Stomach (tissue), 4 donors: ENCODE measurements around the gene ARHGAP26.

ENCODE experiments used
- EP300 ChIP-seq: sonication (generic); formaldehyde crosslinking; IDR thresholded peaks from one replicate; pipeline ENCODE4 v1.6.1; 2017; ENCODE audit warnings: antibody characterized with exemption
- POLR2A ChIP-seq, 4 donors: fragments of 450-650 bp; IDR thresholded peaks; one replicate each; pipeline ENCODE4 v1.6.1; 2016; ENCODE audit warnings: antibody characterized with exemption in 4 of 4, control low read depth in 2 of 4, mild to moderate bottlenecking in 1 of 4, moderate library complexity in 1 of 4
- POLR2AphosphoS5 ChIP-seq, 3 donors: sonication (generic); formaldehyde crosslinking; IDR thresholded peaks; one replicate each; pipeline ENCODE4 v1.6.1; 2016; ENCODE audit warnings: antibody characterized with exemption in 3 of 3
- TF ChIP-seq, protein P1 (sequence below), 7 experiments: fragments of 450-650 bp in 4 of 7; fragments of 200-600 bp in 3 of 7; sonication (generic) in 3 of 7; IDR thresholded peaks; one replicate each; pipeline ENCODE4 v1.5.1; 2016 to 2019; ENCODE audit warnings: antibody characterized with exemption in 7 of 7, control low read depth in 2 of 7, mild to moderate bottlenecking in 1 of 7

DNA sequence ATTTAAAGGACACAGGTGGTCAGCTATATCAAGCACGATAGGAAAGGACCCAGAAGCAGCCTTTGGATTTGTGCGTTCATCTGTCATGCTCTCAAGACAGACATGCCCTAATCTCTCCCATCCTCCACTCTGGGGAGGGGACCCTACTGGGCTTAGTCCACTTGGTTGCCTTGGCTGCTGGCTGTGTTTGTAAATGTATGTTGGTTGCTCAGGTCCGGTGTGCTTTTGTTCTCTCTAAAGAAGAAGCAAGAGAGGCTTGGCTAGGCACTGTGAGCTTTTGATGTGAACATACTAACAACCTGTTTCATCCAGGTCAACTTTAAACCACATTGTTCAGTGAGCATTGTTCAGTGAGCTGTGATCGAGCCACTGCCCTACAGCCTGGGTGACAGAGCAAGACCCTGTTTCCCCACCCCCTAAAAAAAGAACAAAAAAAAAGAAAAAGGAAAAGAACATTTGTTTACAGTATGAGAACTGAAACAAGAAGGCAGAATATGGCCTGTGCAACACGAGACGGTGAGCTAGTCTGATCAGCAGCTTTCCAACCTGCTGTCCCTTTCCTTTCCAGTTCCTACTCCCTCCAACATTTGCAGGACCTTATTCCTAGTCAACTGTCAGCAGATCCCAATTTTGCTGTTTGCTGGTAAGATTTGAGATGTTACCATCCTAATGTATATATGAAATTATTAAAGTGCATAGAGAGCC is 228.3 kb downstream of the ARHGAP26 start:
- TF ChIP-seq EP300 (no peak), POLR2A (IDR thresholded peaks at IDR 0.05) (no peak), POLR2AphosphoS5 (IDR thresholded peaks at IDR 0.05) (no peak)
- TF ChIP-seq, protein P1, sequence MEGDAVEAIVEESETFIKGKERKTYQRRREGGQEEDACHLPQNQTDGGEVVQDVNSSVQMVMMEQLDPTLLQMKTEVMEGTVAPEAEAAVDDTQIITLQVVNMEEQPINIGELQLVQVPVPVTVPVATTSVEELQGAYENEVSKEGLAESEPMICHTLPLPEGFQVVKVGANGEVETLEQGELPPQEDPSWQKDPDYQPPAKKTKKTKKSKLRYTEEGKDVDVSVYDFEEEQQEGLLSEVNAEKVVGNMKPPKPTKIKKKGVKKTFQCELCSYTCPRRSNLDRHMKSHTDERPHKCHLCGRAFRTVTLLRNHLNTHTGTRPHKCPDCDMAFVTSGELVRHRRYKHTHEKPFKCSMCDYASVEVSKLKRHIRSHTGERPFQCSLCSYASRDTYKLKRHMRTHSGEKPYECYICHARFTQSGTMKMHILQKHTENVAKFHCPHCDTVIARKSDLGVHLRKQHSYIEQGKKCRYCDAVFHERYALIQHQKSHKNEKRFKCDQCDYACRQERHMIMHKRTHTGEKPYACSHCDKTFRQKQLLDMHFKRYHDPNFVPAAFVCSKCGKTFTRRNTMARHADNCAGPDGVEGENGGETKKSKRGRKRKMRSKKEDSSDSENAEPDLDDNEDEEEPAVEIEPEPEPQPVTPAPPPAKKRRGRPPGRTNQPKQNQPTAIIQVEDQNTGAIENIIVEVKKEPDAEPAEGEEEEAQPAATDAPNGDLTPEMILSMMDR (IDR thresholded peaks at IDR 0.05) = no peak
